ENCODE measurements around the gene SWAP70. TPM values are rescaled to one million over a fixed set of nuclear protein-coding genes. Genes with fewer than 3 reads are reported as not detected.

SWAP70 gene
- total RNA-seq, 1 experiment from 2014 or later = 45.9 TPM

DNA sequence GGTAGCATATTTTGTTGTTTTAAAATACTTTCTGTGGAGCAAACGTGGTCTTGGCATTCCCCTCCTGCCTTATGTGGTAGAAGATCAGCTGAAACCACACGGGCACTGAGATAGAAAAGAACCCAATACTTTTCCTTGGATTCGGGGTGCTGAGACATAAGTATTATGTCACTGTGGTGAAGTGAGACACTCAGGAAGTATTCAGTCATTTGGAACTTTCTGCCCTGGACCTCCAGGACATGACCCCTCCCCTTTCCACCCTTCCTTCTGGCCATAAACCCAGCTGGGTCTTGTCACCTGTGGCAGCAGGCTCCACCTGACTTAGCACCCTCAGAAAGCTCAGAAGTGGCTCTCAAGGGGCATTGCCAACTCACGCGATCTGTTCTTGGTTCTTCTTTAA is 123.4 kb downstream of the SWAP70 start:
- in situ Hi-C loops (cut with HindIII; ENCODE audit: low sequenced_read_pairs) = no loop called here
- no peak for DNase-seq (ENCODE audit: low spot score)

DNA sequence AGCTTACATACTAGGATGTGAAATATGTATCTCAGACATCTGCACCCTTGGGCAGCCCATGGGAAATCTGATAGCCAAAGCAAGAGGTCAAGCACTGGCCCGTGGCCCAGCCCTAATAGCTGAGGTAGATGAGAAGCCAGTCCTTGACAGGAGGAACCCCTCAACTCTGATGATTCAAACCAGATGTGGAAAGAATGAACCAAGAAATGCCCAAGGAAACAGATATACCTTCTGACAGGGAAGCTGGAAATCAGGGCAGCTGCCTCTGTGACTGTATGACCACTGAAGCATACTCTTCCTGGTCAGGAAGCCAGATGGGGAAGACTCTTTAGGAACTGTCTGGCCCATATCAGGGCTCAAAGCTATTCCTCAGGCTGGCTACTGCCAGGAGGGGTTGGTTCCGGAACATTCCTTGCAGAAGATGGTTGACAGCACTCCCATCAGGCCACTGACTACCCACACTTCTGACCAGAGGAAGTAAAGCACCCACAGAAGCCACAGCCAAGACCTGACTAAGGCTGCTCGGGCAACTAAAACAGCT is 124.2 kb downstream of the SWAP70 start:
- no peak for DNase-seq (ENCODE audit: low spot score)
- in situ Hi-C loops (cut with HindIII; ENCODE audit: low sequenced_read_pairs) = no loop called here

DNA sequence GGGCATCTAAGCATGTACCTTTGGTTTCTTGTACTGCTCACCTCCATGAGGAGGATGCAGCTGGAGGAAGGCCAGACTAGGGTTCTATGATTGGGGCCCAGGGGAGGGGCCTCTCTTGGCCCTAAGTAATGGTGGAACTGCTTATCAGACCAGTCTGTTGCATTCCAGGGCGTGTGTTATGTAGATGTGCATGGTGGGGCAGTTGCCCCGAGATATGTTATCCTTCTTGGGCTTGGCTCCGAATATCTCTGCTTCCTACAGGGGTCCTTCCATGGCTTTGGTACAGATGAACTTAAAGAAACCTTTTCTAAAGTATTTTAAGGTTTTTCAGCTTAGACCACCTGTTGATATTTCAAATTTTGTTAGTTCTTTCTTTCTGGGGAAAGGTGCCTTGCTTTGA is 126.0 kb downstream of the SWAP70 start:
- in situ Hi-C loops (cut with HindIII; ENCODE audit: low sequenced_read_pairs) = no loop called here
- no peak for DNase-seq (ENCODE audit: low spot score)

DNA sequence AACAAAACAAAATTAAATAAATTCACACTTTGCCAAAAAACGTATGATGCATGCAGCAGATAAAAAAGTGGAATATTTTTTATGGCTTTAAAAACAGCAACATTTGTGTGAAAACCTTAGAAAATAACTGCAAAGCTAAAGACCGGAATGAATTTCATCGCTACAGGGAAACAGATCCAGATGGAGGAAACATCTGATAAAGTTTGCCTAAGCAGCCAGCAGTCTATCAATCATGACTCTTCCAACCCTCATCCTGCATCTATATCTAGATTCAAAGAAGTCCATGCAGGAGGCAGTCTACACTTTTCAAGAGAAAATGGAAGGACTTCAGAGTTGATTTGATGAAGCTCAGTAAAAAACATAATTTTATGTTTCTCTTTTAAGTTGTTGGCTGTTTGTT is 126.8 kb downstream of the SWAP70 start:
- no peak for DNase-seq (ENCODE audit: low spot score)
- in situ Hi-C loops (cut with HindIII; ENCODE audit: low sequenced_read_pairs) = no loop called here

DNA sequence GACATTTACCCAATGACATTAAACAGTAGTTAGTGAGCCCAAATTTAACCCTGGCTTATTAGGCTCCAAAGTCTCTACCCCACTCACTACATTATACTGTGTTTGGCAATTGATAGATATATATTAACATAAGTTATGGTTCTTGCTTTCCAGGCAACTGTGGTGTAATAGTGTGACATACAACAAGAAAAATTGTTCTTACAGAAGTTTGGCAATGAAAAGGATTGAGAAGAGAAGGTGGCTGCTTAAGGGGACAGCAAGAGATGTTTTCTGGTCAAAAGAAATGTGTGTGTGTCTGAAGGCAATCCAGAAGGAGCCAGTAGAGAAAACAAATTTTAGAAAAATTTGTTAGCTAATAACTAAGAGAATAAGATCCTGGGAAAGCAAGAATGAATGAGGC is 132.4 kb downstream of the SWAP70 start:
- in situ Hi-C loops (cut with HindIII; ENCODE audit: low sequenced_read_pairs) = no loop called here
- DNase-seq (ENCODE audit: low spot score) = no peak

DNA sequence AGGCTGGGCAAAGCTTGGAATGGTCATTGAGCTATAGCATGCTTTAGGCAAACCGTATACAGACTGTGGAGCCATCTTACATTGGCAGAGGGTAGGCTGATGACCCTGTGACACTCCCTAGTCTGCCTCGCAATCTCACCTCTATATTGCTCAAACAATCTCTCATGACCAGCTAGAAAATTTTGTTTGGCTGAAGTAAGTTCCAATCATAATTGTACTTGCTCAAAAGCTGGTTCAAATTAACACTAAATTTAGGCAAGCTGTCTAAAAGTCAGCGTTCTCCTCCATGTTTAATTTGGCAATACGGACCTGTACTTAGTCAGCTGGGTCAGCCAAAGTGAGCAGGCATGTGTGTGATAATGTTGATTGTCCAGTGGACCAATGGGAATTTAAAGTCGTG is 133.0 kb downstream of the SWAP70 start:
- no peak for DNase-seq (ENCODE audit: low spot score)
- in situ Hi-C loops (cut with HindIII; ENCODE audit: low sequenced_read_pairs) = no loop called here

DNA sequence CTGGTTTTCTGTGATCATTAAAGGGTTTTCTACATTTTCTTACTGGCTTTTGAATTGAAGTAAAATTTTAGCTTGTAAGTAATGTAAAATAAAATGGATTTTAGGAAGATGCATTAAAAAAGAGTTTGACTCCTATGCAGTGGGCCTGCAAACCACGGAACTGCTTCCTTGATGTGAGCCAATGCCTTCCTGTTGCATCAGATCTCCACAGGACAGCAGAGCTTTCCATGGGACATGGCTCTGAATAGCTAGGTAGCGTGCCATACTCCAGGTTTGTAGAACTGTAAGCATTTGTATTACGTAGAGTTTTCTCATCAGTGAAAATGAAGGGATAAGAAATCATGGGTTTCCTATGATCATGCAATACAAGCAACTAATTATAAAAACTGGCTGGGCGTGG is 133.4 kb downstream of the SWAP70 start:
- no peak for DNase-seq (ENCODE audit: low spot score)
- in situ Hi-C loops (cut with HindIII; ENCODE audit: low sequenced_read_pairs) = no loop called here

DNA sequence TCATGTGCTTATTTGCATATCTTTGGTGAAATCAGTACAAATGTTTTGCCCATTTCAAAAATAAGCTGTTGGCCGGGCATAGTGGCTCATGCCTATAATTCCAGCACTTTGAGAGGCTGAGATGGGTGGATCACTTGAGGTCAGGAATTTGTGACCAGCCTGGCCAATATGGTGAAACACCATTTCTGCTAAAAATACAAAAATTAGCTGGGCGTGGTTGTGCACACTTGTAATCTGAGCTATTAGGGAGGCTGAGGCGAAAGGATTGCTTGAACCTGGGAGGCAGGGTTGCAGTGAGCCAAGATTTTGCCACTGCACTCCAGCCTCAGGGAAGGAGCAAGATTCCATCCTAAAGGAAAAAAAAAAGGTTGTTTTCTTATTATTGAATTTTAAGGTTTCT is 136.0 kb downstream of the SWAP70 start:
- in situ Hi-C loops (cut with HindIII; ENCODE audit: low sequenced_read_pairs) = no loop called here
- no peak for DNase-seq (ENCODE audit: low spot score)

DNA sequence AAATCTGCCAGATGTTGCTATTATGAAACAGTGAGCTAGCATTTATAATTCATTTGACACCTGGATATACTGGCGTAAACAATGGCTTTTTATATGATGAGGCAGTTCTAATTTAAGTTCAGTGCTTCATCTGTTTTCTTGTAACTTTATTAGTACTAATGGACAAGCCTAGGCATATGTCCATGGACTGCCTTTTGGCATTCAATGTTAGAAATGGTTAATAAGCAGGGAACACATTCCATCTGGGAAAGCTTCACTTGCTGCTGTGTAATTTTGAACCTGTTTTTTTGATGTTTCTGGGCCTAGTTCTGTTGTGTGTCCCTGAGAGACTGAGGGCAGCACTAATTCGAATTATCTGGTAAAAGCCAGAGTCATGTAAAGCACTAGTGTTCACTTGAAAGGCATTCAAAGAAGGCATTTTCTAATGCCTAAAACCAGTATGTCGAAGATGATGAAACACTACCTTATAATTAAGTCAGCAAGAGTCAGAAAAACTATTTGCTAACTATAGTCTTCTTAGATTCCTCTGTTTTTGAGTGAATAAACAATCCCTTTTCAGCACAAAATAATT is 138.5 kb downstream of the SWAP70 start:
- in situ Hi-C loops (cut with HindIII; ENCODE audit: low sequenced_read_pairs) = no loop called here
- DNase-seq (ENCODE audit: low spot score) = peak; percentile 59

Other genes with a start within 250 kb of the SWAP70 start
- gene ZNF143, start 203.1 kb upstream of the SWAP70 start, total RNA-seq (2014; rRNA removed; shearing (Covaris generic)) = 4.7 and 24.5 TPM in 2 replicates
- gene WEE1, start 90.4 kb upstream of the SWAP70 start, total RNA-seq (2014; rRNA removed; shearing (Covaris generic)) = 65.9 and 90.7 TPM in 2 replicates